Right forelimb (tissue), 1 donor: Measurements from ENCODE around the gene NDUFS7.
"Not testable (repeated sequence)": the region's sequence is repeated elsewhere in the genome, so short reads cannot be mapped to it uniquely, and the experiment has no call there.

Experiments
- DNase-seq: peaks from one replicate; pipeline ENCODE4 v3.0.0-alpha.2; 2018

Gene NDUFS7

DNA sequence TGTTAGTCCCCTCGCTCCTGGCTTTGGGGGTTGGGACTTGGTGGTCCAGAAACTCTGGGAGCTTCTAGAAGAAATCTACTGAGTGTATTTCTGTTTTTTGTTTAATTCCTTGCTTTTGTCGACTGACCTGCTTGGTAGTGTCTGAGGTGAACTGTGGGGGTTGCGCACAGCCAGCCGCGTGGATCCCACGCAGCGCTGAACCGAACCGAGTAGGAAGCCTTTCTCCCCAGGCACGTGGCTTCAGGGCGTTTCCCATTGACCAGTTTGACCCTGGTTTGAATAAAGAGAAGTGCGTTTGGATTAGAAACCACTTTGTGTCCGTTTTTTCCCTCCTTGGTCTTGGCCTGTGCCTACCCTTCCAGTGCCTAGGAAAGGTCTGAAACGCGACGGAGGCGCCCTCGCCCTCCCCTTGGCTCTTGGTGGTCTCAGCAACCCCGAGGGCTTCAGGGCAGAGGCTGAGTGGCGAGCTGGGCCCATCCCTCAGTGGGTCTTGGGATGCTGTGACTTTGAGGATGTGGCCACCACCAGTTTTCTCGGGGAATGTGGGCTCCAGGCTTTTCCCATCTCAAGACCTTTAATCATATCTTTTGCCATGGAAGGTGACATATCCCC, 51.8 kb downstream of the NDUFS7 start:
- DNase-seq = no peak

DNA sequence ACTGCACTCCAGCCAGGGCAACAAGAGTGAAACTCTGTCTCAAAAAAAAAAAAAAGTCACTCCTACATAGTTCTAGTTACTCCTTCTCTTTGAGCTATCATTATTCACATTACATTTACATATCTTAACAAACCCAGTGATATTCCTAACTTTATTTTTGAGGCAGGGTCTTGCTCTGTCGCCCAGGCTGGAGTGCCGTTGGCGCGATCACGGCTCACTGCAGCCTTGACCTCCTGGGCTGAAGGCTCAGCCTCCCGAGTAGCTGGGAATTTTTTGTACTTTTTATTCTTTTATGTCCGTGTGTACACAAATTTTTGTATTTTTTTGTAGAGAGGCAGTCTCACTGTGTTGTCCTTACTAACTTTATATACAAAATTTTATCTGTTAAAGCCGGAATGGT, 53.9 kb downstream of the NDUFS7 start:
- no peak for DNase-seq

- DNase-seq = peak; percentile 98
Observed at GRCh38 chr19:1438035-1438932, 54.6 kb downstream of the NDUFS7 start, which contains the start of gene RPS15. TSS of gene RPS15 (plus strand) at chr19:1438396. CDS start at chr19:1438426, 30 bp downstream.

- DNase-seq = no peak
Observed at GRCh38 chr19:1438933-1439354, 55.2 kb downstream of the NDUFS7 start.

DNA sequence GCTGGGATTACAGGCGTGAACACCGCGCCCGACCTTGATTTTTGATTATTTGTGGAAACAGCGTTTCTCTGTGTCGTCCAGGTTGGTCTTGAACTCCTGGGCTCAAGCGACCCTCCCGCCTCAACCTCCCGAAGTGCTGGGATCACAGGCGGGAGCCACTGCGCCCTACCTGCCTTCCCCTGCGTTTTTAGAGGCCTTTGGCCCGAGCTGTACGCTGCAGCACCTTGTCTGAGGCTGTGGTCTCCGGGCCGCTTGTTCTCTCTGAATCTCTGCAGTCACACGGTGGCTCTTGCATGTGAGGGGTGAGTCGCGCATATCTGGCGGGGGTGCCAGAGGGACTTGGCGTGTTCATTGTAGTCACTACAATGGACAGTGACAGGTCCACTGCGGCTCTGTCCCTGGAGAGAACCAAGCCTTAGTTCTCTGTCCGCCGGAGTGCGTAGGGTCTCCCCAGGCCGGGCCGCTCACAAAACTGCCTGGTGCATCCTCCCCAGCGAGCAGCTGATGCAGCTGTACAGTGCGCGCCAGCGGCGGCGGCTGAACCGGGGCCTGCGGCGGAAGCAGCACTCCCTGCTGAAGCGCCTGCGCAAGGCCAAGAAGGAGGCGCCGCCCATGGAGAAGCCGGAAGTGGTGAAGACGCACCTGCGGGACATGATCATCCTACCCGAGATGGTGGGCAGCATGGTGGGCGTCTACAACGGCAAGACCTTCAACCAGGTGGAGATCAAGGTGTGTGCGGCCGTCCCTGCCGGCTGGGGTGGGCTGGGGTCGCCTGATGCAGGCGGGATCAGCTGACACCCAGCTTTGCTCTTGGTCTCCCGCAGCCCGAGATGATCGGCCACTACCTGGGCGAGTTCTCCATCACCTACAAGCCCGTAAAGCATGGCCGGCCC, 56.1 kb downstream of the NDUFS7 start:
- DNase-seq = not testable (repeated sequence)

- DNase-seq = no peak
Observed at GRCh38 chr19:1440418-1440801, 56.7 kb downstream of the NDUFS7 start.

- DNase-seq = no peak
Observed at GRCh38 chr19:1441022-1441426, 57.3 kb downstream of the NDUFS7 start.

DNA sequence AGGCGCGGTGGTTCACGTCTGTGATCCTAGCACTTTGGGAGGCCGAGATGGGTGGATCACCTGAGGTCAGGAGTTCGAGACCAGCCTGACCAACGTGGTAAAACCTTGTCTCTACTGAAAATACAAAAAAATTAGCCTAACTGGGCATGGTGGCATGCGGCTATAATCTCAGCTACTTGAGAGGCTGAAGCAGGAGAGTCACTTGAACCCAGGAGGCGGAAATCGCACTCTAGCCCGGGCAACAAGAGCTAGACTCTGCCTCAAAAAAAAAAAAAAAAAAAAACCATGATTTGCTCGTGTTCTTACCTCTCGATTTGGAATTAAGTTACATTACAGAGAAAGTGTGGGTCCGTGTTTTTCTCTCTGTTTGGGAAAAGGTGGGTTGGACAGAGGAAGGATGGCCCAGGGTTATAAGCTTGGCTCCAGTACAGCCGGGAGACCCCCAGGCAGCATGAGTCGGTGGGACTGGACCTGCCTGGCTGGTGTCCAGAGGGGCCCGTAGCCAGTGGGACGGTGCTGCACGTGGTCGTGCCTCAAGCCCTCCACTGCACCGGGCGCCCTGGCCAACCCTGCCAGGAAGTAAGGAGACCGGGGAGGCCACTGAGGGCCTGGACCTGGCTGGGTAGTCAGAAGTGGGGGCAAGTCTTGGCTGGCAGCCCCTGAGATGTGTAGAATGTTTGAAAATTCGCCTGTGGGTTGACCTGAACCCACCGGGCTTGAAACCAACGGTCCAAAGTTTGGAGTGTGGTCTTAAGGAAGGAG, 58.2 kb downstream of the NDUFS7 start:
- DNase-seq = no peak
